HG02973 (cell line): ENCODE data around the gene CDC42EP3.

Source experiments
- ATAC-seq: cut with Tn5 transposase; IDR thresholded peaks from one replicate; pipeline ENCODE4 v1.9.1; 2021; ENCODE audit warnings: moderate library complexity; ENCODE audit not compliant: unreplicated experiment

The CDC42EP3 gene

GRCh38 chr2:37619959-37620300, 51.5 kb downstream of the CDC42EP3 start:
- no peak for ATAC-seq

- ATAC-seq, result no peak
Measured at GRCh38 chr2:37619230-37619958, 52.0 kb downstream of the CDC42EP3 start.

- no peak for ATAC-seq
Measured at GRCh38 chr2:37618326-37618725, 53.1 kb downstream of the CDC42EP3 start.

GRCh38 chr2:37617119-37617892, 54.1 kb downstream of the CDC42EP3 start:
- no peak for ATAC-seq

GRCh38 chr2:37616677-37617005, 54.8 kb downstream of the CDC42EP3 start:
- no peak for ATAC-seq

- no peak for ATAC-seq
Measured at GRCh38 chr2:37615804-37616676, 55.4 kb downstream of the CDC42EP3 start.

GRCh38 chr2:37614061-37614738, 57.2 kb downstream of the CDC42EP3 start:
- no peak for ATAC-seq

GRCh38 chr2:37612382-37612781, 59.1 kb downstream of the CDC42EP3 start:
- no peak for ATAC-seq

- no peak for ATAC-seq
Measured at GRCh38 chr2:37610638-37611289, 60.7 kb downstream of the CDC42EP3 start.

- no peak for ATAC-seq
Measured at GRCh38 chr2:37609782-37610181, 61.7 kb downstream of the CDC42EP3 start.

GRCh38 chr2:37604716-37605115, 66.7 kb downstream of the CDC42EP3 start:
- no peak for ATAC-seq

GRCh38 chr2:37602702-37603101, 68.7 kb downstream of the CDC42EP3 start:
- ATAC-seq, result no peak

GRCh38 chr2:37602040-37602439, 69.4 kb downstream of the CDC42EP3 start:
- no peak for ATAC-seq

GRCh38 chr2:37601569-37601968, 69.9 kb downstream of the CDC42EP3 start:
- no peak for ATAC-seq

GRCh38 chr2:37600735-37601134, 70.7 kb downstream of the CDC42EP3 start:
- no peak for ATAC-seq

GRCh38 chr2:37599688-37600525, 71.5 kb downstream of the CDC42EP3 start:
- ATAC-seq, result no peak

GRCh38 chr2:37593694-37594093, 77.7 kb downstream of the CDC42EP3 start:
- ATAC-seq, result no peak

- no peak for ATAC-seq
Measured at GRCh38 chr2:37593024-37593423, 78.4 kb downstream of the CDC42EP3 start.
